HG03060 (cell line): ENCODE data around the gene ZBTB2.
"Not testable (repeated sequence)": the region's sequence is repeated elsewhere in the genome, so short reads cannot be mapped to it uniquely, and the experiment has no call there.

Source experiments
- ATAC-seq: cut with Tn5 transposase; IDR thresholded peaks from one replicate; pipeline ENCODE4 v1.9.1; 2021; ENCODE audit warnings: low read depth, moderate number of reproducible peaks; ENCODE audit not compliant: unreplicated experiment

ZBTB2 gene

GRCh38 chr6:151338651-151339200 is 52.6 kb downstream of the ZBTB2 start:
- no peak for ATAC-seq

- ATAC-seq: no peak
These were observed 55.4 kb downstream of the ZBTB2 start for GRCh38 chr6:151335930-151336329.

- ATAC-seq: no peak
These were observed 61.1 kb downstream of the ZBTB2 start for GRCh38 chr6:151330130-151330696.

- no peak for ATAC-seq
These were observed 64.3 kb downstream of the ZBTB2 start for GRCh38 chr6:151327101-151327500.

GRCh38 chr6:151326116-151326825 is 65.1 kb downstream of the ZBTB2 start:
- ATAC-seq: no peak

- ATAC-seq: no peak
These were observed 66.0 kb downstream of the ZBTB2 start for GRCh38 chr6:151325075-151326050.

GRCh38 chr6:151324488-151324825 is 66.9 kb downstream of the ZBTB2 start:
- no peak for ATAC-seq

GRCh38 chr6:151323791-151324487 is 67.4 kb downstream of the ZBTB2 start:
- no peak for ATAC-seq

- ATAC-seq: no peak
These were observed 68.8 kb downstream of the ZBTB2 start for GRCh38 chr6:151322570-151322969.

- ATAC-seq: no peak
These were observed 69.9 kb downstream of the ZBTB2 start for GRCh38 chr6:151321438-151321837.

- no peak for ATAC-seq
These were observed 71.2 kb downstream of the ZBTB2 start for GRCh38 chr6:151320140-151320539.

- no peak for ATAC-seq
These were observed 73.4 kb downstream of the ZBTB2 start for GRCh38 chr6:151317995-151318365.

- ATAC-seq: no peak
These were observed 74.0 kb downstream of the ZBTB2 start for GRCh38 chr6:151317103-151317994.

GRCh38 chr6:151315661-151316060 is 75.7 kb downstream of the ZBTB2 start:
- not testable (repeated sequence) for ATAC-seq
